Activated CD4-positive, alpha-beta T cell treated with anti-CD3 and anti-CD28 coated beads for 1 hour (primary cell): Measurements from ENCODE around the gene MRPL46.
"Not testable (repeated sequence)": the region's sequence is repeated elsewhere in the genome, so short reads cannot be mapped to it uniquely, and the experiment has no call there.

ENCODE experiments used
- DNase-seq: peaks from one replicate; pipeline ENCODE4 v3.0.0-alpha.2; 2020

MRPL46 gene

GRCh38 chr15:88438181-88438580 lies 29.0 kb downstream of the MRPL46 start:
- DNase-seq: no peak

- not testable (repeated sequence) for DNase-seq
Observed at GRCh38 chr15:88434106-88434505, 33.1 kb downstream of the MRPL46 start.

DNA sequence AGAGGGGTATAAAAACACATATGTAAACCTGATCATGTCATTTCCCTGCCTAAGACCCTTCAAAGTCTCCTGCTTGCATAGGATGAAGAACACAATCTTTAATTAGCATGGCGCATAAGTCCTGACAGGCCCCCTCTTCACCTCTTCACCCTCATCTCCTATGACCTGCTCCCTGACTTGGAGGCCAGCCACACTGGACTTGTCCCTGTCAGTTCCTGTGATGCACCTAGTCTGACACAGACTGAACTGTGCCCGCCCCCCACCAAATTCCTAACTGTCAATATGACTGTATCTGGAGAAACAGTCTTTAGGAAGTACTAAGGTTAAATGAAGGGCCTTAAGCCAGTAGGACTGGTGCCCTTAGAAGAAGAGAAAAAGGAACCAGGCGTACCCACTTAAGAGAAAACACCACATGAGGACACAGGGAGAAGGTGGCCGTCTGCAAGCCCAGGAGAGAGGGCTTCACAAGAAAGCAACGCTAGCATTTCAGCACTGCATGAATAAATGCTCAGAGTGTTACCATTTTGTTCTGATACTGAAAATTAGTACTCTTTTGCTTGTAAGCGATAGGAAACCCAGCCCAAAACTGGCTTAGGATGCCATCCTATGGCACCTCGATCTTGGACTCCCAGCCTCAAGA lies 34.0 kb downstream of the MRPL46 start:
- no peak for DNase-seq

- no peak for DNase-seq
Observed at GRCh38 chr15:88431441-88431840, 35.7 kb downstream of the MRPL46 start.

- DNase-seq: no peak
Observed at GRCh38 chr15:88430051-88430450, 37.1 kb downstream of the MRPL46 start.

DNA sequence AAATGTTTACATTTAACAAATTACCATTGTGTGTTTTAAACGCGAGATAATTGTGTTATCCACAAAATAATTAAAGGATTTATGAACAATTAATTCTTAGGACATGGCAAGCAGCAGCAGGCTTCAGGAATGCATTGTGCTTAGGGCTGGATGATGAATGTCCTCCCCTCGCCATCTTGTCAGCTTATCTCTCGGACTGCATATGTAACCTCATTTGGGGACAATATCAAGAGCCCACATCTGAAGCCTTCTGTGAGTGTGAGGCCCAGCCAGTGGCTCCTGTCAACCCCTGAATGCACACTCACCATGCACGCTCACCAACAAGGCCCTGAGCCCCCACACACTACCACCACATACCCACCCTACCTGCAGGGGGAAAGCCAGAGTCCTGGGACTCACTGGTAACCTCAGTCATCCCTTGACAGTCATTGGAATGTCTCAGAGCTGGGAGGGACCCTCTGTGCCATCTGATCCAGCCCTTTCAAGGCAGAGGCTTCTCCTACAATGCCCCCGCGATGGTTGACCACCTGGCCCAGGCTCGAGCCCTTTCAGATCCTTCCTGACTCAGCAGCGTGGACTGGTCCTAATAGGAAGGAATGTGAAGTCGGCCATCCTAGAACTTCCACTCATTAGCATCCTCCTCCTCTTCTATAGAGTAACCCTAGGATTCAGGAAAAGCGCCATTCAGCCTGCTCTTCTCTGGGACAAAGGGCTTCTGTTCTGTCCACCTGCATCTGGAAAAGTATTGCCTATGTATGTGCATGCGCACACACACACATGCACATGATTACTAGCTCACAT lies 38.2 kb downstream of the MRPL46 start:
- no peak for DNase-seq

DNA sequence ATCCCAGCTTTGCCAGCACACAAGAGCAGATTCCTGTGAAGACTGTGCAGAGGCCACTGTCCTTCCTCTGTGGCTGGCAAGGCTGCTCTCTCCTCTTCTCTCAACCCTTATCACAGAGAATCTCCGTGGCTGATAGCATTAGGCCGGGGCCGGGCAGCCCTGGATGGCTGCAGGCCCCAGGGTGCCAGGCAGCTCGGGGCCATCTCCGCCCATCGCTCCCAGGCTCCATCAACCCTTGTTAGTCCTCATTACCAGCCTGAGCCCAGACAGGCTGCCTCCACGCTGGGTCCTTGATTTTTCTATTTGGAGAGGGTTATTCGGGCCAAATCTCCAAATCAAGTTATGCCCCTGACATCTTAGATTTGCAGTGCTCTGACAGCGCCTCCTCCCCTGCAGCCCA lies 39.1 kb downstream of the MRPL46 start:
- DNase-seq: no peak

- no peak for DNase-seq
Observed at GRCh38 chr15:88426304-88426703, 40.9 kb downstream of the MRPL46 start.

DNA sequence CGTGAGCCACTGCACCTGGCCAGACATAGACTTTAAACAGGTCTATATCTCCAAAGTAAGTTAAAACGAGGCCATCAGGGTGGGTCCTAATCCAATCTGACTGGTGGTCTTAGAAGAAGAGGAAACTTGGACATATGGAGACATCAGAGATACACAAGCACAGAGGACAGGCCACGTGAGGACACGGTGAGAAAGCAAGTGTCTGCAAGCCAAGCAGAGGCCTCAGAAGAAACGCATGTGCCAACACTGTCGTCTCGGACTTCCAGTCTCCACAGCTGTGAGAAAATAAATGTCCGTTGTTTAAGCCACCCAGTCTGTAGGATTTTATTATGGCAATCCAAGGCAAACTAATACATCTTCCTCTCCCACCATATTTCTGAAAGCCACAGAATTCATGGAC lies 43.9 kb downstream of the MRPL46 start:
- DNase-seq: no peak

DNA sequence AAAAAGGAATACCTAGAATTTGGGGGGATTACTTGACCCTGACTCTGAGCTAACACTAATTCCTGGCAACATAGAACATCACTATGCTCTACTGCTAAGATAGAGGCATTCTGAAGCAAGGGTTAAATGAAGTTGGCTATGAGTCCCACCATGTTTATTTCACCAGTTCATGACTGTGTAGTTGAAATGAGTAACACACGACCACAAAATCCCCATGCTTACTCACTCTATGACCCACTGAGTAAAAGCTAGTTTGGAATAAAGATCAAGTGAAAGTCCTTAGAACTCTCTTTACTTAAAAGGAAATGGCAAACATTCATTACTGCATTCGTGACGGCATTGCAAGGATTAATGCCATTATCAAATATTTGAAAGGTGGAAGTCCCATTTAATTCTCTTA lies 47.4 kb downstream of the MRPL46 start:
- DNase-seq: no peak
